ENCODE measurements around the gene FAM193A. TPM values are rescaled to one million over a fixed set of nuclear protein-coding genes. Genes with fewer than 3 reads are reported as not detected.
"Not testable (repeated sequence)": the region's sequence is repeated elsewhere in the genome, so short reads cannot be mapped to it uniquely, and the experiment has no call there.

FAM193A gene
- total RNA-seq, 1 donor from 2014 or later: 28.9 TPM

DNA sequence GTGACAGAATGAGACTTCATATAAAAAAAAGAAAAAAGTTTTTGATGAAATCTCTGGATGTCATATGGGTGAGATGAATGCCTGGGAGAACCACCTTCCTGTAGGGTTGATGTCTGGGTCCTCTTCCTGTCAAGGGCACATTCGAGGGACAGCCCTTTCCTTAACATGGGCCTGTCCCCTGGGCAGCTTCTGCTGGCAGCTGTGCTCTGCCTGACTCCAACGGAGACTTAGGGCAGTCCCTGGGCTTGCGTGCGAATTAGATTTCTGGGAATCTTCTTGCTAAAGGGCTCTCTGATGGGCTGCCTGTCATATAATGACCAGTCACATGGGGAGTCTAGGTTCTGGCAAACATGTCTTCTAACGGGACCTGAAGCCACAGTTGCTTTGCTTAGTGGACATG, 179.0 kb downstream of the FAM193A start:
- Histone ChIP-seq H3K4me3 (no peak overlapping the region), H3K36me3 (peaks cover 48% of the 10 kb centered on the region), H3K9me3 (no peaks in the 10 kb centered on the region), H3K27me3 (no peaks in the 10 kb centered on the region), H3K4me1 (peaks cover 24% of the 10 kb centered on the region), H3K27ac (peak overlapping the region; percentile 68)
- TF ChIP-seq, protein P1, sequence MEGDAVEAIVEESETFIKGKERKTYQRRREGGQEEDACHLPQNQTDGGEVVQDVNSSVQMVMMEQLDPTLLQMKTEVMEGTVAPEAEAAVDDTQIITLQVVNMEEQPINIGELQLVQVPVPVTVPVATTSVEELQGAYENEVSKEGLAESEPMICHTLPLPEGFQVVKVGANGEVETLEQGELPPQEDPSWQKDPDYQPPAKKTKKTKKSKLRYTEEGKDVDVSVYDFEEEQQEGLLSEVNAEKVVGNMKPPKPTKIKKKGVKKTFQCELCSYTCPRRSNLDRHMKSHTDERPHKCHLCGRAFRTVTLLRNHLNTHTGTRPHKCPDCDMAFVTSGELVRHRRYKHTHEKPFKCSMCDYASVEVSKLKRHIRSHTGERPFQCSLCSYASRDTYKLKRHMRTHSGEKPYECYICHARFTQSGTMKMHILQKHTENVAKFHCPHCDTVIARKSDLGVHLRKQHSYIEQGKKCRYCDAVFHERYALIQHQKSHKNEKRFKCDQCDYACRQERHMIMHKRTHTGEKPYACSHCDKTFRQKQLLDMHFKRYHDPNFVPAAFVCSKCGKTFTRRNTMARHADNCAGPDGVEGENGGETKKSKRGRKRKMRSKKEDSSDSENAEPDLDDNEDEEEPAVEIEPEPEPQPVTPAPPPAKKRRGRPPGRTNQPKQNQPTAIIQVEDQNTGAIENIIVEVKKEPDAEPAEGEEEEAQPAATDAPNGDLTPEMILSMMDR (IDR thresholded peaks at IDR 0.05): no peak
- intact Hi-C loops (cut with DNase I): no loop called here
- peak; percentile 34 for ATAC-seq
- DNase-seq: no peak

GRCh38 chr4:2716236-2716635, 179.8 kb downstream of the FAM193A start:
- no peaks in the 10 kb centered on the region for H3K27me3 ChIP-seq
- ATAC-seq: no peak
- H3K9me3 ChIP-seq: no peaks in the 10 kb centered on the region
- TF ChIP-seq, protein P1 (IDR thresholded peaks at IDR 0.05): no peak
- H3K4me1 ChIP-seq: peaks cover 24% of the 10 kb centered on the region
- no peak overlapping the region for H3K4me3 ChIP-seq
- intact Hi-C loops (cut with DNase I): no loop called here
- H3K27ac ChIP-seq: no peak overlapping the region
- peaks cover 53% of the 10 kb centered on the region for H3K36me3 ChIP-seq
- no peak for DNase-seq

GRCh38 chr4:2721586-2721985, 185.1 kb downstream of the FAM193A start:
- H3K4me1 ChIP-seq: no peaks in the 10 kb centered on the region
- intact Hi-C loops (cut with DNase I): no loop called here
- DNase-seq: no peak
- H3K27ac ChIP-seq: no peak overlapping the region
- peaks cover 64% of the 10 kb centered on the region for H3K36me3 ChIP-seq
- ATAC-seq: no peak
- H3K4me3 ChIP-seq: no peak overlapping the region
- H3K27me3 ChIP-seq: no peaks in the 10 kb centered on the region
- no peaks in the 10 kb centered on the region for H3K9me3 ChIP-seq
- TF ChIP-seq, protein P1 (IDR thresholded peaks at IDR 0.05): no peak

GRCh38 chr4:2722033-2722432, 185.6 kb downstream of the FAM193A start:
- ATAC-seq: peak; percentile 9
- Histone ChIP-seq H3K36me3 (peaks cover 59% of the 10 kb centered on the region), H3K9me3 (no peaks in the 10 kb centered on the region), H3K27me3 (no peaks in the 10 kb centered on the region), H3K4me3 (no peak overlapping the region), H3K27ac (no peak overlapping the region), H3K4me1 (no peaks in the 10 kb centered on the region)
- no peak for DNase-seq
- TF ChIP-seq, protein P1 (IDR thresholded peaks at IDR 0.05): no peak
- intact Hi-C loops (cut with DNase I): no loop called here

- ATAC-seq: no peak
- H3K9me3 ChIP-seq: no peaks in the 10 kb centered on the region
- intact Hi-C loops (cut with DNase I): no loop called here
- H3K4me3 ChIP-seq: no peak overlapping the region
- DNase-seq: no peak
- no peaks in the 10 kb centered on the region for H3K27me3 ChIP-seq
- TF ChIP-seq, protein P1 (IDR thresholded peaks at IDR 0.05): no peak
- H3K27ac ChIP-seq: no peak overlapping the region
- H3K4me1 ChIP-seq: no peaks in the 10 kb centered on the region
- peaks cover 45% of the 10 kb centered on the region for H3K36me3 ChIP-seq
Observed at GRCh38 chr4:2723751-2724150, 187.3 kb downstream of the FAM193A start.

- intact Hi-C loops (cut with DNase I): no loop called here
- ATAC-seq (no peak), DNase-seq (peak; percentile 18)
- Histone ChIP-seq H3K27ac (no peak overlapping the region), H3K9me3 (no peaks in the 10 kb centered on the region), H3K4me3 (no peak overlapping the region), H3K4me1 (no peaks in the 10 kb centered on the region), H3K27me3 (no peaks in the 10 kb centered on the region), H3K36me3 (peaks cover 48% of the 10 kb centered on the region)
- TF ChIP-seq, protein P1 (IDR thresholded peaks at IDR 0.05): no peak
Observed at GRCh38 chr4:2725380-2725779, 188.9 kb downstream of the FAM193A start.

- ATAC-seq; H3K9me3 ChIP-seq; H3K4me3 ChIP-seq; H3K27ac ChIP-seq; H3K27me3 ChIP-seq; intact Hi-C loops (cut with DNase I); H3K4me1 ChIP-seq: not testable (repeated sequence)
- DNase-seq: peak; percentile 15
- peaks cover 43% of the 10 kb centered on the region for H3K36me3 ChIP-seq
Observed at GRCh38 chr4:2726881-2727280, 190.4 kb downstream of the FAM193A start.

Data from upper lobe of right lung (tissue), 1 donor.